ENCODE results near the gene MAPKAPK5. TPM values are rescaled to one million over a fixed set of nuclear protein-coding genes. Genes with fewer than 3 reads are reported as not detected.
"Not testable (repeated sequence)": the region's sequence is repeated elsewhere in the genome, so short reads cannot be mapped to it uniquely, and the experiment has no call there.

Gene MAPKAPK5
- total RNA-seq, 1 donor from 2014 or later, result 48.9 TPM

GRCh38 chr12:111825509-111825908 is 16.5 kb upstream of the MAPKAPK5 start:
- intact Hi-C loops (cut with DNase I), result no loop called here
- Histone ChIP-seq H3K36me3 (no peaks in the 10 kb centered on the region), H3K27ac (no peak overlapping the region), H3K4me1 (no peaks in the 10 kb centered on the region), H3K27me3 (no peaks in the 10 kb centered on the region), H3K9me3 (no peaks in the 10 kb centered on the region), H3K4me3 (no peak overlapping the region)
- ATAC-seq (no peak), DNase-seq (no peak)
- no peak for TF ChIP-seq CTCF (IDR thresholded peaks at IDR 0.05)

GRCh38 chr12:111826316-111826715 is 15.7 kb upstream of the MAPKAPK5 start:
- no peak overlapping the region for H3K4me3 ChIP-seq
- no peaks in the 10 kb centered on the region for H3K4me1 ChIP-seq
- H3K27me3 ChIP-seq, result no peaks in the 10 kb centered on the region
- no peaks in the 10 kb centered on the region for H3K9me3 ChIP-seq
- no peak for DNase-seq
- ATAC-seq, result no peak
- no peaks in the 10 kb centered on the region for H3K36me3 ChIP-seq
- H3K27ac ChIP-seq, result no peak overlapping the region
- no peak for TF ChIP-seq CTCF (IDR thresholded peaks at IDR 0.05)
- intact Hi-C loops (cut with DNase I), result no loop called here

GRCh38 chr12:111826992-111827391 is 15.0 kb upstream of the MAPKAPK5 start:
- intact Hi-C loops (cut with DNase I), result no loop called here
- Histone ChIP-seq H3K36me3 (no peaks in the 10 kb centered on the region), H3K27ac (no peak overlapping the region), H3K27me3 (no peaks in the 10 kb centered on the region), H3K9me3 (no peaks in the 10 kb centered on the region), H3K4me1 (no peaks in the 10 kb centered on the region), H3K4me3 (no peak overlapping the region)
- TF ChIP-seq CTCF (IDR thresholded peaks at IDR 0.05), result no peak
- peak; percentile 59 for ATAC-seq
- no peak for DNase-seq

- ATAC-seq (no peak), DNase-seq (no peak)
- no peak overlapping the region for H3K27ac ChIP-seq
- H3K27me3 ChIP-seq, result no peaks in the 10 kb centered on the region
- TF ChIP-seq CTCF (IDR thresholded peaks at IDR 0.05), result no peak
- intact Hi-C loops (cut with DNase I), result no loop called here
- H3K4me3 ChIP-seq, result no peak overlapping the region
- no peaks in the 10 kb centered on the region for H3K36me3 ChIP-seq
- H3K9me3 ChIP-seq, result no peaks in the 10 kb centered on the region
- no peaks in the 10 kb centered on the region for H3K4me1 ChIP-seq
These were observed 14.1 kb upstream of the MAPKAPK5 start for GRCh38 chr12:111827907-111828306.

GRCh38 chr12:111828338-111828979 is 13.6 kb upstream of the MAPKAPK5 start:
- no peak overlapping the region for H3K27ac ChIP-seq
- no peaks in the 10 kb centered on the region for H3K36me3 ChIP-seq
- no peaks in the 10 kb centered on the region for H3K27me3 ChIP-seq
- H3K4me3 ChIP-seq, result no peak overlapping the region
- DNase-seq, result no peak
- H3K9me3 ChIP-seq, result no peaks in the 10 kb centered on the region
- H3K4me1 ChIP-seq, result no peaks in the 10 kb centered on the region
- intact Hi-C loops (cut with DNase I), result no loop called here
- ATAC-seq, result no peak
- no peak for TF ChIP-seq CTCF (IDR thresholded peaks at IDR 0.05)

GRCh38 chr12:111829635-111830034 is 12.4 kb upstream of the MAPKAPK5 start:
- H3K27ac ChIP-seq; H3K36me3 ChIP-seq; DNase-seq; ATAC-seq; H3K9me3 ChIP-seq; H3K27me3 ChIP-seq; intact Hi-C loops (cut with DNase I); H3K4me3 ChIP-seq; H3K4me1 ChIP-seq: not testable (repeated sequence)

- DNase-seq (peak; percentile 83), ATAC-seq (peak; percentile 53)
- peak overlapping the region; percentile 78 for H3K27ac ChIP-seq
- H3K4me1 ChIP-seq; H3K9me3 ChIP-seq; intact Hi-C loops (cut with DNase I); H3K27me3 ChIP-seq: not testable (repeated sequence)
- H3K36me3 ChIP-seq, result peaks cover 14% of the 10 kb centered on the region
- peak overlapping the region; percentile 36 for H3K4me3 ChIP-seq
These were observed 7.2 kb upstream of the MAPKAPK5 start for GRCh38 chr12:111834740-111835386.

GRCh38 chr12:111835531-111836181 is 6.4 kb upstream of the MAPKAPK5 start:
- Histone ChIP-seq H3K4me1 (peaks cover 11% of the 10 kb centered on the region), H3K36me3 (peaks cover 14% of the 10 kb centered on the region), H3K27ac (peak overlapping the region; percentile 78)
- intact Hi-C loops (cut with DNase I); H3K9me3 ChIP-seq; H3K27me3 ChIP-seq; DNase-seq; ATAC-seq; H3K4me3 ChIP-seq: not testable (repeated sequence)
